Effector memory CD4-positive, alpha-beta T cell (primary cell): Measurements from ENCODE around the gene ZFPM1.

Experiments used
- DNase-seq, 3 donors: peaks; one replicate each; pipeline ENCODE4 v3.0.0-alpha.2; 2020
- H3K27ac ChIP-seq: 2 replicates; pipeline ENCODE4 v1.7.0; 2013; ENCODE audit warnings: mild to moderate bottlenecking, low read length, moderate library complexity; ENCODE audit not compliant: insufficient read depth, poor library complexity, severe bottlenecking
- H3K27me3 ChIP-seq: replicated peaks from 2 replicates; pipeline ENCODE4 v1.7.0; 2013; ENCODE audit warnings: mild to moderate bottlenecking, low read length; ENCODE audit not compliant: insufficient read depth, control insufficient read depth, poor library complexity, severe bottlenecking
- H3K36me3 ChIP-seq: 2 replicates; pipeline ENCODE4 v1.7.0; 2013; ENCODE audit warnings: mild to moderate bottlenecking, low read length, moderate library complexity; ENCODE audit not compliant: control insufficient read depth, insufficient read depth
- H3K4me1 ChIP-seq: 2 replicates; pipeline ENCODE4 v1.7.0; 2013; ENCODE audit warnings: low read length, mild to moderate bottlenecking; ENCODE audit not compliant: control insufficient read depth, insufficient read depth, poor library complexity, severe bottlenecking
- H3K4me3 ChIP-seq: 2 replicates; pipeline ENCODE4 v1.7.0; 2013; ENCODE audit warnings: low read length, low read depth, mild to moderate bottlenecking; ENCODE audit not compliant: insufficient read depth, poor library complexity, severe bottlenecking
- H3K9me3 ChIP-seq: 2 replicates; pipeline ENCODE4 v1.7.0; 2013; ENCODE audit warnings: mild to moderate bottlenecking, low read length, moderate library complexity; ENCODE audit not compliant: control insufficient read depth

Gene ZFPM1

DNA sequence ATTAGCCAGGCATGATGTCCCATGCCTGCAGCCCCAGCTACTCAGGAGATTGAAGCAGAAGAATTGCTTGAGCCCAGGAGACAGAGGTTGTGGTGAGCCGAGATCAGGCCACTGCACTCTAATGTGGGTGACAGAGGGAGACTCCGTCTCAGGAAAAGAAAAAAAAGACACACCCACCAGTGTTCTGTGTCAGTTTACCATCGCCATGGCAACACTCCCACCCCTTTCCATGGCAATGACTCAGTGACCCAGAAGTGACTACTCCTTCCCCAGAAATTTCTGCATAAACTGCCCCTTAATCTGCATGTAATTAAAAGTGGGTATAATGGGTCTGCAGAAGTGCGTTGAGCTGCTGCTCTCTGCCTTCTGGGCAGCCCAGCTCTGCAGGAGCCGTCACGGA is 113.1 kb downstream of the ZFPM1 start:
- no peaks in the 10 kb centered on the region for H3K9me3 ChIP-seq
- peaks cover 13% of the 10 kb centered on the region for H3K4me1 ChIP-seq
- H3K36me3 ChIP-seq = no peaks in the 10 kb centered on the region
- H3K27me3 ChIP-seq = no peaks in the 10 kb centered on the region
- DNase-seq = no peak
- H3K27ac ChIP-seq = no peak overlapping the region
- H3K4me3 ChIP-seq = no peak overlapping the region

DNA sequence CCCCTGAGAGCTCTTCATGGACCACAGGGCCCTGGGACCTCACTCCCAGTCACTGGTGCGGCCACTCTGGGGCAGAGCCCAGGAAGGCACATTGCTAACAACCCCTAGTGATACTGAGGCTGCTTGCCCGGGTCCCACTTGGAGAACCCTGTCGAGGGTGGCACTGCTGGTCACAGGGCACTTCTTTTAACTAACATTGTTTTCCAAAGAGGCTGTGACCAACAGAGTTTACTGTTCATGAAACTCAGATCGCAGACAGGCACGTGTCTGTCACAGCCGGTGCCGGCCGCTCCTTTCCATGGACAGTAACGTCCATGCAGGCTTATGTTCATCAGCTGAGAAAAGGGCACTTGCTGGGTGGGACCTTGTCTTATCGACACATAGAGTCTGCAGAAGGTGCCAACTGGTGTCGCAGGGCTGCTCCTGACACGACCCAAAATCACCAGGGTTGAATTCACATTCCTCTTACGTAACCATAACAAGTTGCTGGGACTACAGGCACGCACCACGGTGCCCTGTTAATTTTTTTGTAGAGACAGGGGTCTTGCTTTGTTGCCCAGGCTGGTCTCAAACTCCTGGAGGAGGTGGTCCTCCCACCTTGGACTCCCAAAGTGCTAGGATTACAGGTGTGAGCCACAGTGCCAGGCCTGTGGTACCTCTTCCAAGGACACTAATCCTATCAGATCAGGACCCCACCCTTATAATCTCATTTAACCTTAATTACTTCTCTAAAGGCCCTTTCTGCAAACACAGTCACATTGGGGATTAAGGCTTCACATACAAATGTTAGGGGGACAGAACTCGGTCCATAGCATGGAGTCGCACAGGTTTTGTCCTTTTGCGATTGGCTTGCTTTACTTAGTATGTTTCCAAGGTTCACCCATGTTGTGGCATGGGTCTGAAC is 115.9 kb downstream of the ZFPM1 start:
- Histone ChIP-seq H3K27ac (no peak overlapping the region), H3K4me3 (peak overlapping the region; percentile 74), H3K27me3 (no peaks in the 10 kb centered on the region), H3K9me3 (no peaks in the 10 kb centered on the region), H3K4me1 (peaks cover 18% of the 10 kb centered on the region), H3K36me3 (no peaks in the 10 kb centered on the region)
- DNase-seq = no peak

DNA sequence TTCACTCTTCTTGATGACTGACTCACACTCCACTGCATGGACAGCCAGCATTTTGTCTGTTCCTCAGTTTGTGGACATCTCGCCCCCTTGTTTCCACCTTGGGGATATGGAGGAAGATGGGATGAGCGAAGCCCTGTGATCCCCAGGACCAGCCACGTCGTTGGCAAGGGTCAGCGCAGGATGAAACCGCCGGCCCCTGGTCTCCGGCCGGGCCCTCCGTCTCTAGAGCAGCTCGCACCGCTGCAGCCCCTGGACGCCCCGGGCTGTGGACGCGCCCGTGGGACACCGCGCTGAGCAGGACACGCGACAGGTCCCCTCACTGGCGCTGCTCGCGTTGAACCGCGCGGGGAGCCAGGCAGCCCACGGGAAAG is 116.5 kb downstream of the ZFPM1 start:
- peak overlapping the region; percentile 48 for H3K27ac ChIP-seq
- peak overlapping the region; percentile 74 for H3K4me3 ChIP-seq
- peaks cover 18% of the 10 kb centered on the region for H3K4me1 ChIP-seq
- H3K36me3 ChIP-seq = no peaks in the 10 kb centered on the region
- no peaks in the 10 kb centered on the region for H3K9me3 ChIP-seq
- no peak for DNase-seq
- H3K27me3 ChIP-seq = no peaks in the 10 kb centered on the region

DNA sequence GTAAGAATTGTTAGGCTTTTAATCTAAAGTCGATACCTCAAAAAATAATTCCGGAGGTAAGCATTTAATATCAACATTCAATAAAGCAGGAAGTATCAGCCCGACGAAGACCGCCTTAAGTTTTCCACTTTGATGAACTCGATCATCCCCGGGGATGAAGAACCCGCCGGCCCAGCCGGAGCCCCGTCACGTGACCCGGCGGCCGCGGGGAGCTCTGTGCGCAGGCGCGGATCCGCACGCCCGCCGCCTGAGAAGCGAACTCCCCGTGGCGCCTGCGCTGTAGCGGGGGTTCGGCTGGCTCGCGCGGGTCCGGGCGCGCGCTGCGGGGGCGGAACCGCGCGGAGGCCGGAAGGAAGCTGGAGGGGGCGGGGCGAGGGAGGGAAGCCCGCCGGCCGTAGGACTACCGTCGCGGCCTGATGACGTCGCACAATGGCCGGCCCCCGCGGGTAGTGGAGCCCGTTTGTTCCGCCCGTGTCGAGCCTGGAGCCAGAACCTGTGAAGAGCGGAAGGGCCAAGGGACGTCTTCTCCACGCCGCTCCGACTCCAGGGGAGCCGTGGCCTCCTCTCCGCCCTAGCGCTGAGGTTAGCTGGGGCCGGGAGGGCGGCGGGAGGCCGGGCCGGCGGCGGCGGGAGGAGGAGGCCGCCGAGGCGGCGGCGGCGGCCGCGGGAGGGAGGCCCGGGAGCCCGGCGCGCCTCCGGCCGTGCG is 117.1 kb downstream of the ZFPM1 start, which contains the start of gene ZC3H18:
Gene ZC3H18 (plus strand): TSS at position 419 of the 706 bp plus-strand sequence. CDS start 6,721 bp downstream, outside the sequence.
- DNase-seq = peak; percentile 95 to 97 (median 96)
- peaks cover 1% of the 10 kb centered on the region for H3K36me3 ChIP-seq
- peak within 1 kb of the TSS; percentile 77 for H3K27ac ChIP-seq
- no peaks in the 10 kb centered on the region for H3K27me3 ChIP-seq
- peak within 1 kb of the TSS; percentile 74 for H3K4me3 ChIP-seq
- H3K9me3 ChIP-seq = no peaks in the 10 kb centered on the region
- H3K4me1 ChIP-seq = peaks cover 18% of the 10 kb centered on the region

DNA sequence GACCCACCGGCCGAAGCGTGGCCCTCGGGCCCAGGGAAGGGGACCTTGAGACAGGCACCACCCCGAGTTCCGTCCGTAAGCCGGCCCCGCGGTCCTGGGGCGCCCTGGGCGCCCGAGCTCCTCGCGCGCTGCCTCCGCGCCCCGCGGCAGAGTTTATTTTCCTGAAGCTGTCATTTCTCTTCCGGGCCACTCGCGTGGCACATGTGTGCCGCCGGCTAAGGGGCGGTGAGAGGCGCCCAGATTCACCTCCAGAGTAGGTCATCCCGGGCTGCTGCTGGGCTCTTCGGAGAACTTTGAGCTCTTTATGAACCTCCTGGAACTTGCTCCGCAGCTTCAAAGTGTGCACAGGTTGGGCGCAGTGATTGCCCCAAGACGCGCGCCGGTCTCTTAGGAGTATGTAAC is 117.6 kb downstream of the ZFPM1 start:
- peak overlapping the region; percentile 74 for H3K4me3 ChIP-seq
- DNase-seq = peak in 2 of 3 donors; percentile 18 to 34
- H3K9me3 ChIP-seq = no peaks in the 10 kb centered on the region
- H3K27me3 ChIP-seq = no peaks in the 10 kb centered on the region
- H3K36me3 ChIP-seq = peaks cover 7% of the 10 kb centered on the region
- peaks cover 18% of the 10 kb centered on the region for H3K4me1 ChIP-seq
- H3K27ac ChIP-seq = peak overlapping the region; percentile 77

DNA sequence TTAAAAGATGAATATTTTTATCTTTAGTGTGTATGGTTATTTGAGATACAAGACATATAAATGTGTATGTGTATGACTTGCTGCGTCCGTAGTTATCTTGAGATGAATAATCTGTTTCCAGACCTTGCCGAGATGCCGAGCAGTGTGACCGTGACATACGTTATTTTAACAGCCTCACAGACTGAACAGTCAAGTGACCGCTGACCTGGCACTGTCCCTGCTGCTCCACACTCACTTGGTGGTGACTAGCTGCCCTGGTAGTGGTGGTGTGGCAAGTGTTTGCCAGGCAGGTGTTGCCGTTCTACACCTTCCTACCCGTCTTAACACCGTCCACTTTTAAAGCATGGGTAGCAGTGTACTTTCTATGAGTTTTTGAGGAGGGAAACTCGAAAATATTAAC is 122.2 kb downstream of the ZFPM1 start:
- DNase-seq = no peak
- Histone ChIP-seq H3K36me3 (peaks cover 42% of the 10 kb centered on the region), H3K4me1 (peaks cover 11% of the 10 kb centered on the region), H3K27me3 (no peaks in the 10 kb centered on the region), H3K4me3 (no peak overlapping the region), H3K9me3 (no peaks in the 10 kb centered on the region), H3K27ac (no peak overlapping the region)

DNA sequence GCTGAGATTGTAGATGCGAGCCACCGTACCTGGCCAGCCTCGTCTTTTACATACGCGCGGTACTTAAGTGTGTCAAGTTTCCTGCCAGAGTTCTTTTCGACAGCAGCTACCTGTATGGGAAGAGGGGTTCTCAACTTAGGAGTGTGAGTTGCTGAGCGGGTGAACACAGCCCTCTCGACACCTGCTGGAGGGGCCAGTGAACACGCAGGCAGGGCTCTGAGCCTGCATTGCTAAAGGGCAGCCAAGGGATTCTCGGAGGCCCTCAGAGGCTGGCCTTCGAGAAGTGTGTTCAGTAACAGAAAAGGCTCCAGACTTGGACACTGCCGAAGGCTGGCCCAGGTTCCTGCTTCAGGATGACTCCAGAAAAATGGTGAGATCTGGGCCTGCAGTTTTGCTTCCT is 123.2 kb downstream of the ZFPM1 start:
- no peak for DNase-seq
- Histone ChIP-seq H3K9me3 (no peaks in the 10 kb centered on the region), H3K4me3 (no peak overlapping the region), H3K4me1 (peaks cover 4% of the 10 kb centered on the region), H3K27me3 (no peaks in the 10 kb centered on the region), H3K36me3 (peaks cover 53% of the 10 kb centered on the region), H3K27ac (no peak overlapping the region)

DNA sequence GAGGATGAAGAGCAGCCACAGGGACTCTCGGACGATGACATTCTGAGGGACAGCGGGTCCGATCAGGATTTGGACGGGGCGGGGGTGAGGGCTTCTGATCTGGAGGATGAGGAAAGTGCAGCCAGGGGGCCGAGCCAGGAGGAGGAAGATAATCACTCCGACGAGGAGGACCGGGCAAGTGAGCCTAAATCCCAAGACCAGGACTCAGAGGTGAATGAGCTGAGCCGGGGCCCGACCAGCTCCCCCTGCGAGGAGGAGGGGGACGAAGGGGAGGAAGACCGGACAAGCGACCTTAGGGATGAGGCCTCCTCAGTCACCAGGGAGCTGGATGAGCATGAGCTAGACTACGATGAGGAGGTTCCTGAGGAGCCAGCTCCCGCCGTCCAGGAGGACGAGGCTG is 124.1 kb downstream of the ZFPM1 start:
- Histone ChIP-seq H3K36me3 (peaks cover 55% of the 10 kb centered on the region), H3K4me3 (no peak overlapping the region), H3K27ac (no peak overlapping the region), H3K4me1 (no peaks in the 10 kb centered on the region), H3K27me3 (no peaks in the 10 kb centered on the region), H3K9me3 (no peaks in the 10 kb centered on the region)
- DNase-seq = no peak

DNA sequence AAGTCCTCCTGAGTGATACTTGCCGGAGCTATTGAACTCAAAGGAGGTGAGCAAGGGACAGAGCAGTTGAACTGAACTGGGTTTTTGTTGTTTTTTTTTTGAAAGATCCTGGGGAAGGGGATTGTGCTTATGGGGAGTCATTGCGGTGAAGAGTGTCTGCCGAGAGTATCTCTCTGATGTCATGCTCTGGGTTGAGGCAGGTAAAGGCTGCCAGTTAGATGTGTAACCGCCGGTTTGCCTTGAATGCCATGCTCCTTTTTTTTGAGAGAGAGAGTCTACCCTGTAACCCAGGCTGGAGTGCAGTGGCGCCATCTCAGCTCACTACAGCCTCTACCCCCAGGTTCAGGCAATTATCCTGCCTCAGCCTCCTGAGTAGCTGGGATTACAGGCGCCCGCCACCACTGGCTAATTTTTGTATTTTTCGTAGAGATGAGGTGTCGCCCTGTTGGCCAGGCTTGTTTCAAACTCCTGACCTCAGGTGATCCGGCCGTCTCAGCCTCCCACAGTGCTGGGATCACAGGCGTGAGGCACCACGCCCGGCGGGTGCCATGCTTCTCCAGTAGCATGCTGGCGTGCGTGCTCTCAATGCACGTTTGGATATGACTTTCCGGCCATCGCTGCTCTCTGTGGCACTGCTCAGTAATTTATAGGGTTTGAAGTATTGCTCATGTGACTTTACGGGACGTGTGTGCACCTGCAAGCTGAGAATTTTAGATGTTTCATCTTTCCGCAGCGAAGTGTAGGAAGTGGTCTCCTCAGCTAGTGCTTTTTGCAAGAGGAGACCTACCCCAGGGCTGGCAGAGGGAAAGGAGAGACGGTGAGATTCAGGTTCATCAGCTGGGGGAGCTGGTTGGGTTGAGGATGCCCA is 125.6 kb downstream of the ZFPM1 start:
- Histone ChIP-seq H3K27me3 (no peaks in the 10 kb centered on the region), H3K4me1 (no peaks in the 10 kb centered on the region), H3K36me3 (peaks cover 61% of the 10 kb centered on the region), H3K4me3 (no peak overlapping the region), H3K27ac (no peak overlapping the region), H3K9me3 (no peaks in the 10 kb centered on the region)
- DNase-seq = no peak
